GM12874 (cell line): Measurements from ENCODE around the gene ASXL2.

ENCODE experiments used
- TF ChIP-seq, protein P1 (sequence below): IDR thresholded peaks from 2 replicates; pipeline ENCODE4 v1.5.1; 2011; ENCODE audit warnings: low read depth, mild to moderate bottlenecking, control low read depth, low read length, moderate library complexity; ENCODE audit not compliant: insufficient read depth

Gene ASXL2

DNA sequence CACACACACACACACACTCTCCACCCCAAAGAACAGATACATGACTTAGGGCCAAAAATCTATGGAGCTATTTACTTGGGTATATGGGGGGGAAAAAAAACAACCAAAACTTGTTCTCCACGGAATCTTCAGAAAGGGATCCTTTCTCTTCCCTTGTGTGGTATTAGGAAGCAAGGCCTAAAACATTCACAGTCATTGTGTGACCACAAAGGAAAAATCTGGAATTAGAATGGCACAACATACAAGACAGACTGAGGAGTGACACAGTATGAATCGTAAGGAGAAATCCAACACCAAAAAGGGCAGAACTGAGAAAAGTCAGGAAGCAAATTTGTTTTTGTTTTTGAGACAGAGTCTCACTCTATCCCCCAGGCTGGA lies 70.3 kb downstream of the ASXL2 start:
- TF ChIP-seq, protein P1, sequence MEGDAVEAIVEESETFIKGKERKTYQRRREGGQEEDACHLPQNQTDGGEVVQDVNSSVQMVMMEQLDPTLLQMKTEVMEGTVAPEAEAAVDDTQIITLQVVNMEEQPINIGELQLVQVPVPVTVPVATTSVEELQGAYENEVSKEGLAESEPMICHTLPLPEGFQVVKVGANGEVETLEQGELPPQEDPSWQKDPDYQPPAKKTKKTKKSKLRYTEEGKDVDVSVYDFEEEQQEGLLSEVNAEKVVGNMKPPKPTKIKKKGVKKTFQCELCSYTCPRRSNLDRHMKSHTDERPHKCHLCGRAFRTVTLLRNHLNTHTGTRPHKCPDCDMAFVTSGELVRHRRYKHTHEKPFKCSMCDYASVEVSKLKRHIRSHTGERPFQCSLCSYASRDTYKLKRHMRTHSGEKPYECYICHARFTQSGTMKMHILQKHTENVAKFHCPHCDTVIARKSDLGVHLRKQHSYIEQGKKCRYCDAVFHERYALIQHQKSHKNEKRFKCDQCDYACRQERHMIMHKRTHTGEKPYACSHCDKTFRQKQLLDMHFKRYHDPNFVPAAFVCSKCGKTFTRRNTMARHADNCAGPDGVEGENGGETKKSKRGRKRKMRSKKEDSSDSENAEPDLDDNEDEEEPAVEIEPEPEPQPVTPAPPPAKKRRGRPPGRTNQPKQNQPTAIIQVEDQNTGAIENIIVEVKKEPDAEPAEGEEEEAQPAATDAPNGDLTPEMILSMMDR, result no peak

GRCh38 chr2:25806941-25807340 lies 71.3 kb downstream of the ASXL2 start:
- TF ChIP-seq, protein P1, result no peak

- TF ChIP-seq, protein P1, result no peak
These were observed 72.3 kb downstream of the ASXL2 start for GRCh38 chr2:25805987-25806386.

DNA sequence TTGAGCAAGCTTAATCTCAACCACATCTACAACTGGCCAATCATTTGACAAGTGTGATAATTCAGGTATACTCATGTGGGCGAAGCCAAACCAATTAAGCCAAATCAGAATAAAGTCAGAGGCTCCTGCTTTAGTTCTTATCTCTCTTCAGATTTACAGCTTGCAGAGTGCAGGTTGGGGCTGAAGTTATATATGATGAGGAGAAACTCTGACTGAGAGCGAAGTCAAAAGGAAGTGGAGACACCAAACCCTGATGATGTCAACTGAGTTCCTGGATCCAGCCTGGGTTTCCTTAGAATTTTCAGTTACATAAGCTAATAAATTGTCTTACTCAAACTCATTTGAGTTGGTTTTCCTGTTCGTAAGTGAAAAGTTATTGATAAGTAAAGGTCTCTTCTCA lies 73.9 kb downstream of the ASXL2 start:
- TF ChIP-seq, protein P1, result no peak

- TF ChIP-seq, protein P1, result no peak
These were observed 79.0 kb downstream of the ASXL2 start for GRCh38 chr2:25799301-25799700.

- TF ChIP-seq, protein P1, result no peak
These were observed 80.4 kb downstream of the ASXL2 start for GRCh38 chr2:25797620-25798488.

- TF ChIP-seq, protein P1, result no peak
These were observed 83.6 kb downstream of the ASXL2 start for GRCh38 chr2:25794544-25795276.
